ENCODE data around the gene UNC93A.
"Not testable (repeated sequence)": the region's sequence is repeated elsewhere in the genome, so short reads cannot be mapped to it uniquely, and the experiment has no call there.

The UNC93A gene

DNA sequence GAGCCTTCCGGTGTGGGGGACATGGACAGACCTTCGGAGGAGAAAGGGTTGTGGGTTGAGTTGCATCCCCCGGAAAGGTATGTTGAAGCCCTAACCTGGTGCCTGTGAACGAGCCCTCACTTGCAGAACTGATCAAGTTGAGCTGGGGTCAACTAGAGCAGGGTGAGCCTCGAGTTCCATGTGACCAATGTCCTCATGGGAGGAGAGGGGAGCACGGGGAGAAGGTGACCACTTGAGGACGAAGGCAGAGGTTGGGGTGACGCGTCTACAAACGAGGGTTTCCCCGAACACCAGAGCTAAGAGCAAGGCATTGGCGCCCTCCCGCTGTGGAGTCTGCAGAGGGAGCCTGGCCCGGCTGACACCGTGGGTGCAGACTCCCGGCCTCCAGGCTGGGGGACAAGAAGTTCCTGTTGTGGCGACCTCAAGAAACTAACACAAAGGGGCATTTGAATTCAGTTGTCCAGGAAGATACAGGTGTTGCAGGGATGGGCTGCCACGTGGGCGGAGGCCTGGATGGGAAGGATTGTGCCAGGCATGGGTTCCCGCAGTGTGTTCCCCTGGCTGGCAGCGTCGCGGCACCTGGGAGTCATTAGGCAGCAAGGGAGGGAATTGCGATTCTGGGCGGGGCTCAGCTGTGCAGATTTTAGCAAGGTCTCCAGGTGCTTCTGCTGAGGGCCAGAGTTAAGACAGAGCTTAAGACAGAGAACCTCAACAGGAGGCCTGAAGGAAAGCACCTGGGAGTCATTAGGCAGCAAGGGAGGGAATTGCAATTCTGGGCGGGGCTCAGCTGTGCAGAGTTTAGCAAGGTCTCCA, 20.4 kb upstream of the UNC93A start:
- DNase-seq: no peak

DNA sequence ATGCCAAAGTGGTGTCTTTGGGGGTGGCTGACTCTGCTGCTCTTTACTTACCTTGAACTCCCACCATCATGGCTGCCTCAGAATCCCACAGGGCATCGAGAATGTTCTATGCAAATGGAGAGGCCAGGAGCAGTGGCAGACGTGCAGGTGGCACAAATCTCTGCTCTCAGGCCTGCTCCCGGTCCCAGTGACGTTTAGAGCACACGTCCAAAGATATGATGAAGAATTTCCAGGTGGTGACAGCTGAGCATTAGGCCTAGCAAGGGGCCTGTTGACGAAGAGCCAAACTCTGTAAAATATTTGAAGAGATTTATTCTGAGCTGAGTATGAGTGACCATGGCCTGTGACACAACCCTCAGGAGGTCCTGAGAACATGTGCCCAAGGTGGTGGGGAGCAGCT, 19.0 kb upstream of the UNC93A start:
- DNase-seq: no peak

DNA sequence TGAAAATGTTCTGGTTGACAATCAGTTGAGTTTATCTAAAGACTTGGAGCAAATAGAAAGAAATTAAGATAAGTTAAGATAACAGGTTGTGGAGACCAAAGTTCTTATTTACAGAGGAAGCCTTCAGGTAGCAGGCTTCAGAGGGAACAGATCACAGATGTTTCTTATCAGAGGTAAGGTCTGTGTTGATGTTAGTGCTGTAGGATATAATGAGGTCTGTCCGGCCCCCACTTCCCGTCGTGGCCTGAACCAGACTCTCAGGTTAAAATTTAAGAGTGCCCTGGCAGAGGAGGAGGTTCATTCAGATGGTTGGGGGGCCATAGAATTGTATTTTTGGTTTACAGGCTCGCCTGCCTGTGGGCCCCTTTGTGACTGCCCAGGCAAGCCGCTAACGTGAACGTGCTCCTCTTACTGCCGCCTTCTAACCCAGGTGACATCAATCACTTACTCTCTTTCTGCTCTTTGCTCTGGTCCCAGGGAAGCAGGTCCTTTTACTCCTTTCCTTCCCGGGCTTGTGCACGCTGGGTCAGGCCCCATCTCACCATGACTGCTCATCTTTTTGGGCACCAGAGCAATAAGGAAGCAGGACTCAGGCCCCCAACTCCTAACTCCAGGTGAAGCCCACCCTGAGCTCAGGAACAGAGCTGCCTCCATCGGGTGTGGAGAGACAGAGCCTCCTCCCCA, 18.3 kb upstream of the UNC93A start:
- no peak for DNase-seq

DNA sequence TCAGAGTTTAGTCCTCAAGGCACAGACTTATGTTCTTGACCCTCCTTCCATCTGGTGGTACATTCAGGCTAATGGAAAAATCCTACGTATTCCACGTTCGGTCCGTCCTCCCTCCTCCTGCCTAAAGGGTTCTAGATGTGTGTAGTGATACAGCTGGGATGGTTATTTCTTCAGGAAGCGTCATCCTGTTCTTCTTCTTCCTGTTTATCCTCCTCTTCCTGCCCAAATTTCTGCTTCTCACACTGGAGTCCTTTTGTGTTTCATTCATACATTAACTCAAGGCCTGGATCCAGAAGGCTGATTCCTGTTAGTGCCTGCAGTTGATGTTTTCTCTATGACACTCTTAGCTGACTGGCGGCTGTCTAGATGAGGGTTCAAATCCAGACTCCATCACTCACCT, 16.8 kb upstream of the UNC93A start:
- DNase-seq: no peak

DNA sequence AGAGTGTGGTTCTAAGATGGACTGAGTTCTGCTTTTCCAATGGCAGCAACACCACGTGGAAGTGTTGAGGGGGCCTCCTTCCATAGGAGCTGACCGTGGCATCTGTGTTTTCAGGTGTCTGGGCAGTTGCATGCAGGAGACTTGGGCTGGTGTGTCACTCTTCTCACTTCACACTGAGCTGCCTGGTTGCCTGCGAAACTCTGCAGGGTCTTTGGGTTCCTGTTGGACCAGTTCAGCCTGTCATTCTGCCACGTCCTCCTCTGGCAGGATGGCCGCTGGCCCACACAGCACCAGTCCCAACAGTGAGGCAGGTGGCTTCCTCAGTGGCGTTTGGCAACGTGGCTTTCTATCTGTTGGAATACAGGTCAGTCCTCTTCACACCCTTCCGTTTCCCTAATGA, 16.1 kb upstream of the UNC93A start:
- no peak for DNase-seq

DNA sequence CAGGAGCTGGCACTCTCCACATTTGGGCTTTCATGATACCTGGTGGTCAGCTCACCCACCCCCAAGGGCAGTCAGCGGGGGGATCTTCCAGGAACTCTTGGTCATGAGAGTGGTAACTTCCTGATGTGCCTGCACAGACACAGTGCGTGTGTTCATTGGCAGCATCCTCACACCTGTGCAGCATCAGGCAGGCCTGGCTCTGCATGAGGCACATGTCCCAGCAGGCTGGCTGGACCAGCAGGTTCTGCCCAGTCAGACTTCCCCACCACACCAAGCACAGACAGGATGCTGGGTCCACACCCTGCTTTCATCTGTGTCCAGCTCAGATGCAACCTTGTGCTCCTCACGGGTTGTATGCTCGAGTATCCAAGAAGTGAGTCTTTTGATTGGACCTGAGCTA, 15.7 kb upstream of the UNC93A start:
- no peak for DNase-seq

DNA sequence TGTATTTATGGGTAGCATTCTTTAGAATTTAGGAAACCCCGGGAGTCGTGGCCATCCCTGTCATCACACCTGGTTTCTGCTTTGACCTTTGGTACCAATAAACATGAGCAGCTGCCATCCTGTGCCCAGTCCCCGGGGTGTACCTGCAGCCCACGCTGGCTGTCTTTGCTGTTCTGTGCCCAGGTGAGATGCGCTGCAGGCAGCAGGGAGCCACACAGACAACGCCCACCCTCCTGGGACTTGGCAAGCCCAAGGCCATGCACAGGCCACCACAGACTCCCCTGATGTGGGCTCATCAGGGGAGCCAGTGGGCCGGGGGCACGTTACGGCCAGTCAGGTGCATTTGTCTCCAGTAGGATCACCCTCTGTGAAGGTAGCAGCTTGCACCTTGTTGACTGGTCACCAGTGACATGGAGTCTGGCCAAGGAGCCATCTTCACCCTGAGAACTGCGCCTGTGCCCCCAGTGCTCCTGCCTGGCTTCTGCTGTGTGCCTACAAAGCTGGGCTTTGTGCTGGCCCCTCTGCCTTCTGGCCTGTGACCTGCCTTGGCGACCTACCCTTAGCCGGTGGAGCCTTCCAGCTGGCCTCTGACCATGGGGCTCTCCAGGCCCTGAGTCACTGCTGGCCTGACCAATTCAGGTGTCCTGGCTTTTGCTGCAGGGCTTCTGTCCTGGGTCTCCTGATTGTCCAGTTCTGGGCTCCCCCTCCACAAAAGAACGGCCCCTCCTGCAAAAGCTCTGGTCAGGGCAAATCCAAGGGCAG, 14.2 kb upstream of the UNC93A start:
- DNase-seq: no peak

DNA sequence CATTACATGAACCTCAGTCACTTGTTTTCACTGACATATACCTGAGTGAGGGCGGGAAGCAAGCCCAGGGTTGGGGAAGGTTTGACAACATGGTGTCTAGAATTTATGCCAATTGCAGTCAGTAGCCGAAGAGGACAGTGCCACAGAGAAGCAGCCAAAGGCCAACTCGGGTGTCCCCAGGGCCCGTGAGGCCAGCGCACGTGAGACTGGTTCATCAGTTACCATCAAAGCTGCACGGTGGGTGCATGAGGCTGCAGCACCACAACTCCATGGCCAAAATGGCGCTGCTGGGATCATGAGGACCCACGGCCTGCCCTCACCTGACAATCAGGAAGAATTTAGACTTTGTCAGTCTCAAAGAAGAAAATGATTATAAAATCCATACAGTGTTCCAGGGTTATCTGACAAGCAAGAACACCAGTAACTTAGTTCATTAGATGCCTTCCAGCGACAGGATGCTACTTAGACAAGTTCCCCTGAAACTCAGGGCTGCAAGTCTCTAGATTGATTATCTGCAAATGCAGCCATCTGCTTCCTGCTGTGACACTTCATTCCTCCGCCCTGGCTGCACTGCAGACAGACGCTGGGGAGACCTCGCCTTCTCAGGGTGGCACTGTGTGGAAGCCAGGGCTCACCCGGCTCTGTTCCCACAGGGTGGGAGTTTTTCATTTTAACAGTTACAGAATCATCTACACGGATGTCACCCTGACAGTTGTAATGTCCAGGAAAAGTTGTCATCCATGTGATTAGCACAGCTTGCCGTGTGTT, 12.8 kb upstream of the UNC93A start:
- DNase-seq: not testable (repeated sequence)

DNA sequence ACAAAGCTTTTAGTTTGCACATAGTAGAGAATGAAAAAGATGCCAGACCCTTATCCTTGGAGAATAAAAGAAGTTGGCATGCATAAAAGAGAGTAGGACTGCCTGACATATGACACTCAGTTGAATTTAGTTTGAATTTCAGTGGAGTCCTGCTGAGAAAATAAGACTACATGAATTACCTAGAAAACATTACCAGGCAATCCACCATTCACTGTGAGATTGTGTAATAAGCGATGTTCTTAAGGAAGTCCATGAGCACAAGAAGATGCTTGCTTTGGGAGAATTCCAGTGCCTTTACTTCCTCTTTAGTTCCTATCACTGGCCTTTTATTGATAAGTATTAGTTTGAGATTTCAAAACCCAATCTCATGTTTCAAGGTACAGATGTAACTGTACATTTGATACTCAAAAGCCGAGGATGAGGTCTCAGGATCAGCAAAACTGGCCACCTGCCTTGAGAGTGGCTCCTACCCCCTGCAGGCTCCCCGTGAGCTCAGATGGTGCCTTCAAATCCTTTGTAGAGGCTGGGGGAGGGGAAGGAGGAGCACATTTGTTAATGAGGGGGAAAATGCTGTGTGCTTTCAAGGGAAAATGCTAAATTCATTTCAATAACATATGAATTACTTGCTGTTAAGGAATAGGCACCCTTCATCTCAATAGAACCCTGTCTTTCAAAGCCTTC, 11.2 kb upstream of the UNC93A start:
- DNase-seq: no peak

DNA sequence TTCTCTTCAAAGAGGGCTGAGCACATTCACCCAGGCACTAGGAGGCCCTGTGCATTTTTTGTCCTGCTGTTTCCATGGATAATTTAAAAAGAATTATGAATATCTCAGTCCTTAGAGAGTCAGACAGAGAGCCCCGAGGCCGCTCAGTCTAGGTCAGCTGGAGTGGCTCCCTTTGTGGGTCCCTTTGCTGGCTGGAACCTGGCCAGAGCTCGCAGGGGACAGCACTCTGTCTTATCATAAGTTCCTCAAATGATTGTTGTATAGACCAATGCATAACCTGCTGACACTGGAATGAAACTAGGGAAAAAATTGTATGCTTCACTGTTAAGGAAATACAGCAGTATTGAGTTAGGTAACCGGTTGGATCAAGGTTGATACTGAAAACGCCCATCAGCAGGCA, 10.6 kb upstream of the UNC93A start:
- not testable (repeated sequence) for DNase-seq

DNA sequence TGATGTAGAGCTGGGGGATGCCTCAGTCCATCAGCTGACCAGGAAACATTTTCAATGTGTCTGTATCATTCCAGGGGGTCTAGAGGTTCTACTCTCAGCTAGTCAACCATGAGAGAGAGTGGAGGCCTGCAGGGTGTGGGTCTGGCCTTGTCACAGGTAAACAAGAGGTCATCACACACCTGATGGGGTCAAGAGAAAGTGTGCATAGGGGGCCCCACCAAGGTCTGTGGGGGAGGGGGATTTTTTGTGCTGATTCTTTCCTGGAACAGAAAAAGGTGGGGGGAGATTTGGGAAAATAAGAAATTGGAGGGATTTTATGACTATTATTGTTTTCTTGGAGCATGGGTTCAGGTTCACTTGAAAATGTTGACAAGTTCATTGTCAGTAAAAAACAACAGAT, 8.9 kb upstream of the UNC93A start:
- no peak for DNase-seq

DNA sequence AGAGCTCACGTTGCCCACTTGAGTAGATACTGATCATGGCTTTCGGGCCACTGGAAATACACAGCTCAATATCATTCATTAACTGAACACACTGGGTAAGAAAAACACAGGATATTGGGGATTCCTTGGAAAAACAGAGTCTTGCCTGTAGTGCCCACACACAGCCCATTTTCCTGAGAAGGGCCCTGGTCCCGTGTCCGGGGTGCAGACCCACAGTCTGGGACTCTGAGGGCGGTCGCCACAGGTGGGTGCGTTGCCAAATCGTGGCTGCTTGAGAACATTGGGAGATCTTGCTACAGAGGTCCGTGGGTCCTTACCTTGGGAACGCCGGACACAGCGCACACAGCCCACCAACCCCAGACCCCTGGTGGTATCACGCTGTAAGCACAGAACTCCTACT, 6.5 kb upstream of the UNC93A start:
- not testable (repeated sequence) for DNase-seq

DNA sequence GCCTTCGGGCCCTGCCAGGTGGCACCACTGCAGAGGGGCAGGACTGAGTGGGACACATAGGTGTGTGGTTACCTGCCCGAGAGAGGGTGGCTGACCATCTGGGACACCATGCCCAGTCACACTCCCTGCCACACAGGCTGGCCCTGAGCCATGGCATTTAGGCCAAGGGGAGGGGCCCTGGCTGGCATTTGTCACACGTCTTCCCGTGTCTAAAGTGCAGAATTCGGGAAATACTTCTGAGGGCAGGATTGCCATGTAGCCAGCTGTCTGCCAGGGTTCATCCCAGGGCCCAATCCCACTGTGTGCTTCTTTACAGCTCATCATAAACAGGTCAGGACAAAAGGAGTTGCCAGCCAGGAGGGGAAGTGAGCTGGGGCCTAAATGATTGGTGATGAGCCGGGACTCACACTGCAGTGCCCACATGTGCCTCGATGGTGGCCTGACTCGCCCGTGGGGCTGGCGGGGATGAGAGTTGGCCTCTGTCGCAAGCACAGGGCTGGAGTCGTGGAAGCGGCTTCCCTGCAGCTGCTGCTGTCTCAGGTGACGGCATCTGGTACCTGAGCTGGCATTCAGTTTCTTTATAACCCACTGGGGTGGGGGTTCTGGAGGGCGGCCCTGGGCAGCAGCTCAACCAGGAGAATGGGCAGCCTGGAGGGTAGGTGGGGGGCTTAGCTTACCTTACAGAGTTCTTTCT, 5.9 kb upstream of the UNC93A start:
- no peak for DNase-seq

DNA sequence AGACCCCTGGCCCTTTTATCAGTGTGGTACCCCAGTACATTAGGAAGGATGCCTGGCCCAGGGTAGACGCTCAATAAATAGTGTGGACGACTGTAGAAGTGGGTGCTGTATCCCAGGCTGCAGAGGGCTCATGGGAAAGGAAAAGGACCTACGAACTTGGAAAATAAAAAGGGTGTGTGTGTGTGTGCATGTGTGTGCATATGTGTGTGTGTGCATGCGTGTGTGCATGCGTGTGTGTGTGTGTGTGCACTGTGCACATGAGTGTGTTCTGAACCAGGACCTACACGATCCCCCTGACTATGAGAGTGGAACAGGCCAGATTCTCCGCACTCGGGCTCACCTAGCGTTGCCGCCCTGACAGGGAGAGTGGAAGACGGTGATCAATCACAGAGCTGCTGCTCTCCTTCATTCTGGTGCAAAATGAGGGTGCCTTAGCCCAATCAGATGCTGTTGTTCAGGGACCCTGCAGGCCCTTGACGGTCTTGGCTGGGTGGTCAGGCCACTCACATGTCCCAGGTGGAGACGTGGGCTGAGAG, 3.5 kb upstream of the UNC93A start:
- no peak for DNase-seq

DNA sequence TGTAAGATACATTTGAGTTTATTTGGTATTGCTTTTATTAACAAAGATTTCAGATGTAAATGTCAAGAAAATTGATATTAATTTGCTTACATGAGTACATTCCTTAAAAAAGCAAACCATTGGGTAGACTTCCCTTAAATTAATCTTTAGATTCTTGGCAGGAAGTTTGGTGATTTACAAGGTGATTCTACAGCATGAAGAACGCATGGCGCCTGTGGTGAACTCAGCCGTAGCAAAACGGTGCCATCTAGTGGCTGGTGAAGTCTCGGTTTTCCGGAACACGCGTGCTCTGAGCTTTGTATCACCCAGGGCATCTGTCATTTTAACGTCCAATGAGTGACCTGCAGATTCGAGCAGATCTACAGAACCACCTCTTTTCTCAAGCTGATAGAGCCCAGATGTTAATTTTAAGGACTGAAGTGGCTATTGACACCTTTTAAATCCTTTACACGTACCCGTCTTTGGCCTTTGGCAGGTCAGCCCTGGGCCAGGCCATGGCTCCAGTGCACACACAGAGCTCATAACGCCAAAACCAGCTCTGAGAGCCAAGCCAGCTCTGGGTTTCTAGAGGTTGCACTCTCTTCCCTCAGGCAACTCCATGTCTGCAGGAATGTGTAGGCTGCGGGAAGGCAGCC, 2.4 kb upstream of the UNC93A start:
- DNase-seq: peak in 9 of 58 donors; percentile 3 to 39 (median 11)

DNA sequence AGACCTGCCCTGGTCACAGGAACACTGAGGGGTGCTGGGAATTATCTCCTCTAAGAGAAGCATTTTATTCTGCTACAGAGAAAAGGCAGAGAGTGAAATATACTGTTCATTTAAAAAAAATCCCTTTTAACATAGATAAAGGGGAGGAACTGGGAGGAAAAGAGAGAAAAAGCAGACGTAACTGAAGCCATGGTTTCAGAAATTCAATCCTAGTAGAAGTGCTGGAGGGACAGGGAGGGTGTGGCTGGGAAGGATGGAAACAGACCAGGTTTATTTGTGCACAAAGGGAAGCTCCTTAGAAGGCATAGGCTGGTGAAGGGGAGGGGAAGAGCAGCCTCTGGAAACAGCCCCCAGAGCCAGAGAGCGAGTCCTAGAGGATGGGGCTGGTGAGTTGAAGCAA, 1.8 kb upstream of the UNC93A start:
- not testable (repeated sequence) for DNase-seq

DNA sequence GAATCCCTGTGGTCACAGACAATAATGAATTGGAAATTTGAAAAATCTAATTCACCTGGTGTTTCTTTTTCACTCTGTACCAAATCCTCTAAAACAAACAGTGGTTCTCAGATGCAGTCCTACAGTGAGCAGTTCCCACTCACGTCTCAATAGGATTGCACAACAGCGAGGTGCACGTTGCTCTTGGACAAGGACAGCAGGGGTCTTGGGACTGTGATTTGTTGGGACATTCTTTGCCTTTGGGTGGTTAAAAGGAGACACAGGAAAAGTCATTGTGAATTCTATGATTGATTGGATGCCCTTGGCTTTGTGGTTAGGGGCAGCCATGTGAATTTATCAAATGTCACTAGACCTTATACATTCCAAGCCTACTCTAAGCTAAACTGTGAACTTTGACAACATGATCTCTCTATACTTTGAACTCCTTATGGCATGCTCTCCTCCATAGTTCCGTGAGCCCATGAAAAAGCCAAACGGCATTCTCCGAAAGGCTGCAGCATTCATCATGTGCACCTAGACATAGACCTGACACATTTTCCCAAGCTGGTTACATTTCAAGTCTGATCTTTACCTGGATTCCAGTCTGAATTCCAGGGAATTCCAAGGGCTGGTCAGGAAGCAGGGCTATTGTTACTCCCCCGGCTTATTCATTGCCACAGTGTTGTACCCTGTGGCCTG, 647 bp downstream of the UNC93A start:
- no peak for DNase-seq

DNA sequence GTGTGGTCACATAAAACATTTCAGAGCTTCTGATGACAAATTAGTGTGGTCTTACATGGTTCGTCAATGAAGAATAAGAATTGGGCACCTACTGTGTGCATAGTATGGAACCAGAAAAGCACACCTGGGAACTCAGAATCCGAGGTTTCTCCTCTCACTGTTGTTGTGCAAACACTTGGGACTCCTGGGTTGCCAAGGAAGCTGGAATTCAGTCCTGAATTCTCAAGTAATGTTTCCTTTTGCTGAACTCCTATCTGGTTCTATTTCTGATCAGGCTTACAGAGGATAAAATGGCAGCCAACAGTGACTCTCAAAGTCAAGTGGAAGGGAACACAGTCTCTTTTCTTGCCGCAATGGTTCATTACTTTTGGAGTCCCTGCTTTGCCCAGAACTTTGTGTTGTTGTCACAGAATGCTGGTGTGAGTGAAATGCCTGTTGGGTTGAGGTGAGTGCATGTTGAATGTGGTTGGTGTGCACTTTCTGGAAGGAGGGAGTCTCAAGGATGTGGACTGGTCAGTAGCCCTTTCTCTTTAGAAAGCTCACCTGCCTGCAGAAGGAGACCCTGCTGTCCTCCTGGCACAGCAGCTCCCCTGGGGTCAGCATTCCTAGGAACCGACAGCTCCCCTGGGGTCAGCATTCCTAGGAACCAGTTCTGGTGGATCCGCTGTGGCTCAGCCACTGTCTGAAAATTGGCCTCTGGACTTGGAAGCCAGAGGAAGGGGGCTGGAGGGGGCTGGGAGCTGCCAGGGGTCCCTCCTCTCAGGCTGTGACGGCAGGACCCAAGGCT, 1.4 kb downstream of the UNC93A start:
- no peak for DNase-seq
